Colonic mucosa (tissue), 4 donors: ENCODE results near the gene GALNT9. TPM values are rescaled to one million over a fixed set of nuclear protein-coding genes. Genes with fewer than 3 reads are reported as not detected.

ENCODE experiments used
- DNase-seq: peaks from one replicate; pipeline ENCODE4 v3.0.0-alpha.2; 2020
- H3K27ac ChIP-seq: fragments of 200-600 bp; one replicate; pipeline ENCODE4 v1.8.0; 2021
- H3K27me3 ChIP-seq: fragments of 200-600 bp; one replicate; pipeline ENCODE4 v1.8.0; 2021
- H3K36me3 ChIP-seq: fragments of 200-600 bp; one replicate; pipeline ENCODE4 v1.8.0; 2021
- H3K4me1 ChIP-seq: fragments of 200-600 bp; one replicate; pipeline ENCODE4 v1.8.0; 2021; ENCODE audit warnings: mild to moderate bottlenecking
- H3K4me3 ChIP-seq: fragments of 200-600 bp; one replicate; pipeline ENCODE4 v1.8.0; 2021
- H3K9ac ChIP-seq, 2 donors: one replicate each; pipeline ENCODE4 v1.7.0; 2013; ENCODE audit warnings: control low read depth in 2 of 2, low read depth in 2 of 2, low read length in 2 of 2
- H3K9me3 ChIP-seq: fragments of 200-600 bp; one replicate; pipeline ENCODE4 v1.8.0; 2021
- CTCF ChIP-seq: fragments of 200-600 bp; IDR thresholded peaks from one replicate; pipeline ENCODE4 v1.8.0; 2022; ENCODE audit warnings: antibody characterized with exemption, mild to moderate bottlenecking
- intact Hi-C: fragments of 100-400 bp; cut with DNase I; formaldehyde crosslinking; loops from one replicate; pipeline ENCODE4 v1.14.1; 2022
- total RNA-seq, 2 donors: library from RNA; stranded (reverse); fragmentation: NEBNext Ultra II Directional in 1 of 2; extraction: Animal tissue kit (Norgen Biotek cat#: 25700) in 1 of 2; gene quantifications; one replicate each; pipeline ENCODE4 v1.2.1, GENCODE V29; 2021
- donor health status: healthy.
- donor health status: DM: no; HTN: no; CAD: no.
- donor health status: DM: no; HTN: no; CAD: no.

The GALNT9 gene
- total RNA-seq, 2 donors from 2014 or later: 0.45 TPM; not detected in 1

- Histone ChIP-seq H3K36me3 (no peaks in the 10 kb centered on the region), H3K9me3 (no peaks in the 10 kb centered on the region), H3K27me3 (no peaks in the 10 kb centered on the region), H3K4me1 (no peaks in the 10 kb centered on the region), H3K27ac (no peak overlapping the region), H3K4me3 (no peak overlapping the region), H3K9ac (no peak overlapping the region)
- intact Hi-C loops: no loop called here
- no peak for DNase-seq
- no peak for TF ChIP-seq CTCF
These were observed 152.9 kb downstream of the GALNT9 start for GRCh38 chr12:132176385-132176919.

- H3K4me1 ChIP-seq: no peaks in the 10 kb centered on the region
- no peaks in the 10 kb centered on the region for H3K27me3 ChIP-seq
- no peaks in the 10 kb centered on the region for H3K36me3 ChIP-seq
- DNase-seq: no peak
- intact Hi-C loops: no loop called here
- no peak overlapping the region for H3K9ac ChIP-seq
- TF ChIP-seq CTCF: no peak
- no peak overlapping the region for H3K27ac ChIP-seq
- no peaks in the 10 kb centered on the region for H3K9me3 ChIP-seq
- H3K4me3 ChIP-seq: no peak overlapping the region
These were observed 153.6 kb downstream of the GALNT9 start for GRCh38 chr12:132175496-132176384.

- TF ChIP-seq CTCF: no peak
These were observed 154.4 kb downstream of the GALNT9 start for GRCh38 chr12:132174839-132175490.

GRCh38 chr12:132174015-132174838 is 155.2 kb downstream of the GALNT9 start:
- Histone ChIP-seq H3K4me1 (no peaks in the 10 kb centered on the region), H3K4me3 (no peak overlapping the region), H3K36me3 (no peaks in the 10 kb centered on the region), H3K9me3 (no peaks in the 10 kb centered on the region), H3K27me3 (no peaks in the 10 kb centered on the region), H3K27ac (no peak overlapping the region), H3K9ac (no peak overlapping the region)
- TF ChIP-seq CTCF: no peak
- intact Hi-C loops: no loop called here
- no peak for DNase-seq

More at GRCh38 chr12:132174839-132175490, 154.4 kb downstream of the GALNT9 start:
- H3K4me1 ChIP-seq: no peaks in the 10 kb centered on the region
- H3K27ac ChIP-seq: no peak overlapping the region
- no peaks in the 10 kb centered on the region for H3K36me3 ChIP-seq
- no peak overlapping the region for H3K9ac ChIP-seq
- DNase-seq: no peak
- H3K27me3 ChIP-seq: no peaks in the 10 kb centered on the region
- no peaks in the 10 kb centered on the region for H3K9me3 ChIP-seq
- no peak overlapping the region for H3K4me3 ChIP-seq
- intact Hi-C loops: no loop called here
